GM23248 (cell line): Measurements from ENCODE around the gene CLEC4G. TPM values are rescaled to one million over a fixed set of nuclear protein-coding genes. Genes with fewer than 3 reads are reported as not detected.

ENCODE experiments used
- DNase-seq: peaks from one replicate; pipeline ENCODE4 v3.0.0-alpha.2; 2015
- H2AFZ ChIP-seq: fragments of 200-600 bp; sonication (generic); 2 replicates; pipeline ENCODE4 v1.6.1; 2016; ENCODE audit warnings: antibody characterized with exemption
- H3F3A ChIP-seq: fragments of 200-600 bp; sonication (generic); 2 replicates; pipeline ENCODE4 v1.6.1; 2016; ENCODE audit warnings: mild to moderate bottlenecking, antibody characterized with exemption, mixed run types; ENCODE audit not compliant: insufficient read depth
- H3K27ac ChIP-seq: fragments of 200-600 bp; sonication (generic); 2 replicates; pipeline ENCODE4 v1.5.1; 2016; ENCODE audit warnings: mild to moderate bottlenecking
- H3K27me3 ChIP-seq: fragments of 200-600 bp; sonication (generic); replicated peaks from 2 replicates; pipeline ENCODE4 v1.6.1; 2016; ENCODE audit warnings: mild to moderate bottlenecking; ENCODE audit not compliant: insufficient read depth
- H3K36me3 ChIP-seq: fragments of 200-600 bp; sonication (generic); 2 replicates; pipeline ENCODE4 v1.6.1; 2016; ENCODE audit warnings: low read depth, mild to moderate bottlenecking
- H3K4me1 ChIP-seq: fragments of 200-600 bp; sonication (generic); 2 replicates; pipeline ENCODE4 v1.6.1; 2016; ENCODE audit warnings: mild to moderate bottlenecking; ENCODE audit not compliant: insufficient read depth
- H3K4me2 ChIP-seq: fragments of 200-600 bp; sonication (generic); one replicate; pipeline ENCODE4 v1.6.1; 2016; ENCODE audit warnings: mild to moderate bottlenecking; ENCODE audit not compliant: unreplicated experiment
- H3K4me3 ChIP-seq: fragments of 200-600 bp; sonication (generic); 2 replicates; pipeline ENCODE4 v1.5.1; 2016; ENCODE audit warnings: mild to moderate bottlenecking
- H3K79me2 ChIP-seq: fragments of 200-600 bp; sonication (generic); 2 replicates; pipeline ENCODE4 v1.6.1; 2016; ENCODE audit warnings: mild to moderate bottlenecking; ENCODE audit not compliant: insufficient read depth
- H3K9ac ChIP-seq: fragments of 200-600 bp; sonication (generic); 2 replicates; pipeline ENCODE4 v1.6.1; 2016; ENCODE audit warnings: mild to moderate bottlenecking
- H3K9me2 ChIP-seq: fragments of 200-600 bp; sonication (generic); 2 replicates; pipeline ENCODE4 v1.6.1; 2016; ENCODE audit warnings: mixed run types, mild to moderate bottlenecking, moderate library complexity; ENCODE audit not compliant: insufficient read depth
- H3K9me3 ChIP-seq: fragments of 200-600 bp; sonication (generic); one replicate; pipeline ENCODE4 v1.6.1; 2017; ENCODE audit warnings: low read depth
- H4K20me1 ChIP-seq: fragments of 200-600 bp; sonication (generic); 2 replicates; pipeline ENCODE4 v1.6.0; 2016; ENCODE audit not compliant: insufficient read depth
- EZH2 ChIP-seq: fragments of 200-600 bp; sonication (generic); IDR thresholded peaks from 2 replicates; pipeline ENCODE4 v1.6.1; 2018; ENCODE audit warnings: antibody characterized with exemption, mild to moderate bottlenecking; ENCODE audit not compliant: insufficient read depth, poor library complexity, severe bottlenecking
- EZH2phosphoT487 ChIP-seq: fragments of 200-600 bp; sonication (generic); IDR thresholded peaks from 2 replicates; pipeline ENCODE4 v1.6.1; 2018; ENCODE audit warnings: antibody characterized with exemption, moderate library complexity, mild to moderate bottlenecking, low read depth; ENCODE audit not compliant: insufficient read depth
- WGBS, 2 experiments: methylation state at CpG; one replicate each; pipeline ENCODE4 v1.1.6; 2015 to 2017; ENCODE audit warnings: low lambda C conversion rate in 2 of 2, low coverage in 1 of 2; ENCODE audit errors: missing lambda C conversion rate in 2 of 2; 5-methylcytosine and 5-hydroxymethylcytosine counted together
- in situ Hi-C: fragments of 300-500 bp; cut with MboI; formaldehyde crosslinking; loops from 2 replicates; pipeline ENCODE4 v1.15.0; 2020
- polyA plus RNA-seq: library from polyadenylated mRNA; unstranded; fragments of >200 nt; fragmentation: Nextera tagmentation; extraction: Ambion mirVana; gene quantifications from 2 replicates; pipeline ENCODE4 v1.2.1, GENCODE V29; 2016
- total RNA-seq: library from RNA; depleted of rRNA; stranded (reverse); fragments of >200 nt; shearing (Covaris generic); gene quantifications from 2 replicates; pipeline ENCODE4 v1.2.3, GENCODE V29; 2014

The CLEC4G gene
- total and polyA plus RNA-seq, 2 experiments from 2014 or later: not detected

DNA sequence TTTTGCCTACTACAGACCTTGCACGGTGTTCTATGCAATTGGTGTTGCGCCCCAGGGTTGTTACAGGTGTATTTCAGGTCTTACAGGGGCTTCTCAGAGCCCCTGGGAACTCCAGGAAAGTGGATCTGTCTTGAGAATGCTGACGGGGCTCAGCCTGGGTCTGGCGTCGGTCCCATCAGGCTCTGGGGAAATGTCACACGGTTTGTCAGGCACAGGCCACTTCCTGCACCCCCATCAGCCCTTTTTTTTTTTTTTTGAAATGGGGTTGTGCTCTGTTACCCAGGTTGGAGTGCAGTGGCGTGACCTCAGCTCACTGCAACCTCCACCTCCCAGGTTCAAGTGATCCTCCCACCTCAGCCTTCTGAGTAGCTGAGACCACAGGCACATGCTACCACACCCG lies 13.2 kb downstream of the CLEC4G start:
- Histone ChIP-seq H3K27ac (no peak overlapping the region), H3K9ac (no peak overlapping the region), H2AFZ (no peak overlapping the region), H3K4me1 (no peaks in the 10 kb centered on the region), H3F3A (no peaks in the 10 kb centered on the region), H3K9me3 (no peaks in the 10 kb centered on the region), H3K4me3 (no peak overlapping the region), H3K27me3 (no peaks in the 10 kb centered on the region; the same call in 1 of the 2 replicates), H3K4me2 (no peak overlapping the region), H3K79me2 (no peaks in the 10 kb centered on the region), H3K36me3 (no peaks in the 10 kb centered on the region), H4K20me1 (no peaks in the 10 kb centered on the region), H3K9me2 (no peaks in the 10 kb centered on the region)
- DNase-seq: no peak
- 19% methylated on average over 8 of the region's 8 CpGs for WGBS, 2 experiments
- TF ChIP-seq EZH2: no peak
- no peak for TF ChIP-seq EZH2phosphoT487
- in situ Hi-C loops: no loop called here

DNA sequence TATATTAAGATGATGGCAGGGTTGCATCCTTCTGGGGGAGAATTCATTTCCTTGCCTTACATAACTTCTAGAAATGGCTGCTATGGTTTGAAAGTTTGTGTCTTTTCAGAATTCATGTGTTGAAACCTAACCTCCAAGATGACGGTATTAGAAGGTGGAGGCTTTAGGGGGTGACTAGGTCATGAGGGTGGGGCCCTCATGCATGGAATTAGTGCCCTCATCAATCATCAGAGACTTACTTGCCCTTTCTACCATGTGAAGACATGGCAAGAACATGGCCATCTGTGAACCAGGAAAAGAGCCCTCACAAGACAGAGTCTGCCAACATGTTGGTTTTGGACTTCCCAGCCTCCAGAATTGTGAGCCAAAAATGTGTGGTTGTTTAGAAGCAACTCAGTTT lies 15.1 kb downstream of the CLEC4G start:
- H3K27ac ChIP-seq: no peak overlapping the region
- DNase-seq: no peak
- H3K4me1 ChIP-seq: no peaks in the 10 kb centered on the region
- no peaks in the 10 kb centered on the region; the same call in 1 of the 2 replicates for H3K27me3 ChIP-seq
- H3F3A ChIP-seq: no peaks in the 10 kb centered on the region
- no peak overlapping the region for H3K4me3 ChIP-seq
- H2AFZ ChIP-seq: no peak overlapping the region
- no peaks in the 10 kb centered on the region for H4K20me1 ChIP-seq
- TF ChIP-seq EZH2 (no peak), EZH2phosphoT487 (no peak)
- H3K36me3 ChIP-seq: no peaks in the 10 kb centered on the region
- H3K9me3 ChIP-seq: no peaks in the 10 kb centered on the region
- in situ Hi-C loops: no loop called here
- no peak overlapping the region for H3K9ac ChIP-seq
- H3K79me2 ChIP-seq: no peaks in the 10 kb centered on the region
- H3K4me2 ChIP-seq: no peak overlapping the region
- WGBS, 2 experiments: 32 to 55% methylated on average over 1 of the region's 1 CpG
- H3K9me2 ChIP-seq: no peaks in the 10 kb centered on the region

DNA sequence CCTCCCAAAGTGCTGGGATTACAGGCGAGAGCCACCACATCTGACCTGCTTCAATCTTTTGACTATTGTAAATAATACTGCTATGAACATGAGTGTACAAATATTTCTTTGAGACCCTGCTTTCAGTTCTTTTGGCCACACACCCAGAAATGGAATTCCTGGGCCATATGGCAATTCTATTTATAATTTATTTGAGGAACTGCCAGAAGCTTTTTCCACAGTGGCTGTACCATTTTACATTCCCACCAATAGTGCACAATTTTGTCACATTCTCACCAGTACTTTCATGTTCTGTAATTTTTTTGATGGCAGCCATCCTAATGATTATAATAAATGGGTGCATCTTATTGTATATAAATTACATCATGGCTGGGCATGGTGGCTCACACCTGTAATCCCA lies 16.2 kb downstream of the CLEC4G start:
- no peak for DNase-seq
- H3K27me3 ChIP-seq: no peaks in the 10 kb centered on the region; the same call in 1 of the 2 replicates
- no peak overlapping the region for H3K4me3 ChIP-seq
- no peaks in the 10 kb centered on the region for H3F3A ChIP-seq
- H3K27ac ChIP-seq: no peak overlapping the region
- in situ Hi-C loops: no loop called here
- H2AFZ ChIP-seq: no peak overlapping the region
- TF ChIP-seq EZH2phosphoT487 (no peak), EZH2 (no peak)
- no peaks in the 10 kb centered on the region for H3K36me3 ChIP-seq
- H3K4me1 ChIP-seq: no peaks in the 10 kb centered on the region
- H3K9ac ChIP-seq: no peak overlapping the region
- no peak overlapping the region for H3K4me2 ChIP-seq
- no peaks in the 10 kb centered on the region for H4K20me1 ChIP-seq
- no peaks in the 10 kb centered on the region for H3K79me2 ChIP-seq
- H3K9me2 ChIP-seq: no peaks in the 10 kb centered on the region
- WGBS, 2 experiments: 18 to 33% methylated on average over 1 of the region's 1 CpG
- no peaks in the 10 kb centered on the region for H3K9me3 ChIP-seq

DNA sequence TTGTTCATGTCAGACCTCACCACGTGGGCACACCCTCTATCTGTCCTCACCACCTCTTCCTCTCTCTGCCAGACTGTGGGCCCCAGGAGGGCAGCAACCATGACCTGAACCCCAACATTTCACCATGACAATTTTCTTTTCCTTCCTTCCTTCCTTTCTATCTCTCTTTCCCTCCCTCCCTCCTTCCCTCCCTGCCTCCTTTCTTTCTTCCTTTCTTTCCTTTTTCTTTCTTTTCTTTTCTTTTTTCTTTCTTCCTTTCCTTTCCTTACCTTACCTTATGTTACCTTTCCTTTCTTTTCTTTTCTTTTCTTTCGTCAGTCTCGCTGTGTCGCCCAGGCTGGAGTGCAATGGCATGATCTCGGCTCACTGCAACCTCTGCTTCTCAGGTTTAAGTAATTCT lies 21.3 kb downstream of the CLEC4G start:
- Histone ChIP-seq H3K27me3 (no peaks in the 10 kb centered on the region; the same call in 1 of the 2 replicates), H3K4me1 (no peaks in the 10 kb centered on the region), H3F3A (no peaks in the 10 kb centered on the region), H3K27ac (no peak overlapping the region), H3K9me3 (no peaks in the 10 kb centered on the region), H3K36me3 (no peaks in the 10 kb centered on the region), H3K4me3 (no peak overlapping the region), H3K79me2 (no peaks in the 10 kb centered on the region), H4K20me1 (no peaks in the 10 kb centered on the region), H3K9me2 (no peaks in the 10 kb centered on the region), H3K4me2 (no peak overlapping the region), H2AFZ (no peak overlapping the region), H3K9ac (no peak overlapping the region)
- DNase-seq: no peak
- TF ChIP-seq EZH2 (no peak), EZH2phosphoT487 (no peak)
- WGBS, 2 experiments: 65% methylated on average over 5 of the region's 5 CpGs
- in situ Hi-C loops: no loop called here

DNA sequence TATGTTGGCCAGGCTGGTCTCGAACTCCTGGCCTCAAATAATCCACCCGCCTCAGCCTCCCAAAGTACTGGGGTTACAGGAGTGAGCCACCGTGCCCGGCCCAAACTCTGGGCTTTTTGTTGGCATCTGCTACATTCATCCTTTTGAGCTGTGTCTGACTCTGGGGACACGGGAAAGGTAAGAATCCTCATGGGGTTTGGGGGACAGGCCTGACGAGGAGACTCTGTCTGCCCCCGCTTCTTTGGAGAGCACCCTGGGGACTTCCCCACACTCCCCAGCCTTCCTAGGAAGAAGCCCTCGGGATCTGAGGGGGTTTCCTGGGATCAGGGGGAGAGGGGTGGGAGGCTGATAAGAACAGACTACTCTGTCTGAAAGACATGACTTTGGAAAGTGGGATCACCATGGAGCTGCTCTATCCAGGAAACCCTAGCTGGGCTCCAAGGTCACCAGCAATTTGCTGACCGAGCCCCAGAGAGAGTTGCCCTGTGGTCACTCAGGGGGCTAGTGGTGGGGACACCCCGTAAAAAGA lies 21.9 kb downstream of the CLEC4G start:
- in situ Hi-C loops: no loop called here
- no peak for DNase-seq
- H3K9ac ChIP-seq: no peak overlapping the region
- H3K4me3 ChIP-seq: no peak overlapping the region
- TF ChIP-seq EZH2phosphoT487: no peak
- no peaks in the 10 kb centered on the region for H3K9me2 ChIP-seq
- no peaks in the 10 kb centered on the region for H3K9me3 ChIP-seq
- no peaks in the 10 kb centered on the region for H4K20me1 ChIP-seq
- no peaks in the 10 kb centered on the region for H3K4me1 ChIP-seq
- H3K27ac ChIP-seq: no peak overlapping the region
- no peaks in the 10 kb centered on the region; the same call in 1 of the 2 replicates for H3K27me3 ChIP-seq
- H3K4me2 ChIP-seq: no peak overlapping the region
- H3F3A ChIP-seq: no peaks in the 10 kb centered on the region
- no peak overlapping the region for H2AFZ ChIP-seq
- 38 to 54% methylated on average over 7 to 10 of the region's 10 CpGs for WGBS, 2 experiments
- H3K79me2 ChIP-seq: no peaks in the 10 kb centered on the region
- H3K36me3 ChIP-seq: no peaks in the 10 kb centered on the region
